A172 (cell line): ENCODE data around the gene RGS11. TPM values are rescaled to one million over a fixed set of nuclear protein-coding genes. Genes with fewer than 3 reads are reported as not detected.
"Not testable (repeated sequence)": the region's sequence is repeated elsewhere in the genome, so short reads cannot be mapped to it uniquely, and the experiment has no call there.

Source experiments
- DNase-seq: peaks from one replicate; pipeline ENCODE4 v3.0.0-alpha.2; 2015; ENCODE audit warnings: low spot score
- total RNA-seq: library from RNA; depleted of rRNA; stranded (reverse); fragments of >200 nt; shearing (Covaris generic); gene quantifications from 2 replicates; pipeline ENCODE4 v1.2.3, GENCODE V29; 2014

RGS11 gene
- total RNA-seq, 1 experiment from 2014 or later: 0.07 TPM

DNA sequence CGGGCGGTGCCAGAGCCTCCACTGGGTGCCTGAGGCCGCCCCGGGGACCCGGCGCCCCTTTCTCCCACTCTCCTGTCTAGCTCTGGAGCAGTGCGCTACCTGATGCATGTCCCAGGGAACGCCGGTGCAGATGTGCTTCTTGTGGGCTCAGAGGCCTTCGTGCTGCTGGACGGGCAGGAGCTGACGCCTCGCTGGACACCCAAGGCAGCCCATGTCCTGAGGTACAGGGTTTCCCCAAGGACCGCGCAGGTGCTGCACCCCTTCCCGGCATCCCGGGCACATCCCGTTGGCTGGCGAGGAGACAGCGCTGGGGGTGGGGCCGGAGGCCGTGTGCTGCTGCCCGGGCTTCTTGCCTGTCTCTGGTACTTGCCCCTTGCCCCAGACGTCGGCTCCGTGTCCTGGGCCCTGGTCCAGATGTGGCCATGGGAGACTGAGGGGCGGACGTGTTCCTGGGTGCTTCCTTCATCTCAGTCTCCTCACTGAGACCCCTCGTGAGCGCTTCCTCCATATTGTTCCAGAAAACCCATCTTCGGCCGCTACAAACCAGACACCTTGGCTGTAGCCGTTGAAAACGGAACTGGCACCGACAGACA, 12.5 kb downstream of the RGS11 start:
- no peak for DNase-seq

DNA sequence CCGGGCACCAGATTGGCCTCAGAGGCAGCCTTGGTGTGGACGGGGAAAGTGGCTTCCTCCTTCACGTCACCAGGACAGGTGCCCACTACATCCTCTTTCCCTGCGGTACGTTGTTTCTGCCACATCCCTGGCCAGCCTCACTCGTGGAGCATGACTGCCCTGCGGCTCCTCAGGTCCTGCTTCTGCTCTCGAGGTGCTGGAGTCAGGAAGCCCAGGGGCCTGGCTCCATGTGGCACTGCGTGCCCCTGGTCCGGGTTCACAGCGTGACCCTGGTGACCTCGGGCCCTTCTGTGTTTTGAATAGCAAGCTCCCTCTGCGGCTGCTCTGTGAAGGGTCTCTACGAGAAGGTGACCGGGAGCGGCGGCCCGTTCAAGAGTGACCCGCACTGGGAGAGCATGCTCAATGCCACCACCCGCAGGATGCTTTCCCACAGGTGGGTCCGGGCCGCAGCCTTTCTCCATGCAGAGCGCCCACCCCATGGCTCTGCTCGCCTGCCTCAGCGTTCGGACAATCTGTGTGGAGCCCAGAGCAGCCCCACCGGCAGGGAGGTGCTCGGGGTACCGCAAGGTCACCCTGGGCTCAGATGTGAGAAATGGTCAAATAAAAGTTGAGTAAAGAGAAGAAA, 13.5 kb downstream of the RGS11 start:
- DNase-seq: no peak

DNA sequence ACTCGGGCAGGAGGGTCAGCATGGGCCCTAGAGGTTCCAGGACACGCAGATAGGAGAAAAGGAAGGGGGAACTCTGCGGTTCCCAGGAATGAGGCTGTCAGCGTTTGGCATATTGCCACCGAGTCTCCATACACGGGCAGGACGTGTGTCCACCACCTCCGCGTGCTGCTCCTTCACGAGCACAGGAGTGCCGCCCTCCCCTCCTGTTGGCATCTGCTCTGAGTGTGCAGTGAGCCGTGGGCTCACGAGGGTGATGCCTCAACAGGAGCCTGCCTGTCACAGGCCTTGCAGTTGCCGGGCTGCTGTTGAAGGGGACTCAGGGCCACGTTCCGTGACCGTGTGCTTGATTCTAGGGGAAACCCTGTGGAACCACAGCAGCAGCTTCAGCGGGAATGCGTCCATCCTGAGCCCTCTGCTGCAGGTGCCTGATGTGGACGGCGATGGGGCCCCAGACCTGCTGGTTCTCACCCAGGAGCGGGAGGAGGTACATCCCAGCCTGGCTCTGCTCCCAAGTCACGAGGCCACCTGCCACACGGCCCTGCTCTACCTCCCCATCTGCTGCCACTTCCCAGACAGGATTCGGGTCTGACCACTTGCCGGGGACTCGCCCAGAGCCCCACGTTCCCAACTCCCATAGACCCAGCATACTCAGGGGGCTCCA, 14.6 kb downstream of the RGS11 start:
- DNase-seq: no peak

DNA sequence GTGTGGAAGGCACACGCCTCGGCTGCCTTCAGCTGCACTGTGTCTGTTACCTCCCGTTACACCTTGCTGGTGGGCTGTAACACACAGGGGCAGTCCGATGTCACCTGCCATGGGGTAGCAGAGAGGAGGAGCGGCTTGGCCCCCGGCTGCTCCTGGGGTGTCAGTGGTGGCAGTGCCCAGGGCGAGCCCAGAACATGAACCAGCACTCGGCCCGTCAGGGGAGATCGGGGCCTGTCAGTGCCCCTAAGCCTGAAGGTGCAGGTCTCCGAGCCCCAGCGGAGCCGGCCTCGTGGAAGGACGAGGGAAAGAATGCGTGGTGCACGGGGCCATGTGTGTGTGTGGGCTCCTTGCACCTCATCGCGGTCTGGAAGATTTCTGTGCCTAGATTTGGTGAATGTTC, 15.4 kb downstream of the RGS11 start:
- DNase-seq: no peak

DNA sequence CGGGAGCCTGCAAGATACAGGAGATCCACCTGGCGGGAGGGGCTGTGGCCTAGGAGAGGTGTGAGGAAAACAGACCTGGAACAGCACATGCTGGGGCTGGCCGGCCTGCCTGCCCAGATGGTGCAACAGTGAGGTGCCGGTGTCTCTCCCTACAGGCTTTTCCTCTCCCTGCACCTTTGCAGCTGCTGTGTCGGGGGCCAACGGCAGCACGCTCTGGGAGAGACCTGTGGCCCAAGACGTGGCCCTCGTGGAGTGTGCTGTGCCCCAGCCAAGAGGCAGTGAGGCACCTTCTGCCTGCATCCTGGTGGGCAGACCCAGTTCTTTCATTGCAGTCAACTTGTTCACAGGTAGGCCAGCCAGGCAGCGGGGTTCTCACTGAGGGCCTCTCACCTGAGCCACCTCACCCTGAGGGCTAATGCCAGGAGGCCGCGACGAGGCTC, 15.9 kb downstream of the RGS11 start:
- DNase-seq: no peak

DNA sequence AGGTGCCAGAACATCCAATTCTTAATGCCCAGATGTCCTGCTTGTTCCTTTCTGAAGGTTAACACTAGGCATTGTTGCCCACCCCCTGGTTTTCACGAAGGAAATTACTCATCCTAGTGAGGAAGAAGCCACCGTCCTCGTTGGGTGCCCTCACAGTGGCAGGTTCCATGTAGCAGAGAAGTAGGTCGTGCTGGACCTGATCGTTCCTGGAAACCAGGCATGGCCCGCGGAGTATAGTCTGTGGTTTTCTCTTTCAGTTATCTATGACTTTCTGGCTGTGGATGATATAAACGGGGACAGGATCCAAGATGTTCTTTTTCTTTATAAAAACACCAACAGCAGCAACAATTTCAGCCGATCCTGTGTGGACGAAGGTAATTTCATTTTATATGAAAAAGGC, 16.5 kb downstream of the RGS11 start:
- DNase-seq: no peak

DNA sequence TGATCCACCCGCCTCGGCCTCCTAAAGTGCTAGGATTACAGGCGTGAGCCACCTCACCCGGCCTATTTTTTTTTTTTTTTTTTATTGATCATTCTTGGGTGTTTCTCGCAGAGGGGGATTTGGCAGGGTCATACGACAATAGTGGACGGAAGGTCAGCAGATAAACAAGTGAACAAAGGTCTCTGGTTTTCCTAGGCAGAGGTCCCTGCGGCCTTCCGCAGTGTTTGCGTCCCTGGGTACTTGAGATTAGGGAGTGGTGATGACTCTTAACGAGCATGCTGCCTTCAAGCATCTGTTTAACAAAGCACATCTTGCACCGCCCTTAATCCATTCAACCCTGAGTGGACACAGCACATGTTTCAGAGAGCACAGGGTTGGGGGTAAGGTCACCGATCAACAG, 17.7 kb downstream of the RGS11 start:
- not testable (repeated sequence) for DNase-seq

DNA sequence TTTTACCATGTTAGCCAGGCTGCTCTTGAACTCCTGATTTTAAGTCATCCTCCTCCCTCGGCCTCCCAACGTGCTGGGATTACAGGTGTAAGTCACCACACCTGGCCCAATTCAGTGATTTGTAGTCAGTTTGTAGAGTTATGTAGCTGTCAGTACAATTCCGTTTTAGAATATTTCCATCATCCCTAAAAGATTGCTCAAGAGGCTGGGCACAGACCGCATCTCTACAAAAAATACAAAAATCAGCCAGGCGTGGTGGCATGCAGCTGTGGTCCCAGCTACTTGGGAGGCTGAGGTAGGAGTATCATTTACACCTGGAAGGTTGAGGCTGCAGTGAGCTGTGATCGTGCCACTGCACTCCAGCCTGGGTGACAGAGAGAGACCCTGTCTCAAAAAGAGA, 20.6 kb downstream of the RGS11 start:
- no peak for DNase-seq

DNA sequence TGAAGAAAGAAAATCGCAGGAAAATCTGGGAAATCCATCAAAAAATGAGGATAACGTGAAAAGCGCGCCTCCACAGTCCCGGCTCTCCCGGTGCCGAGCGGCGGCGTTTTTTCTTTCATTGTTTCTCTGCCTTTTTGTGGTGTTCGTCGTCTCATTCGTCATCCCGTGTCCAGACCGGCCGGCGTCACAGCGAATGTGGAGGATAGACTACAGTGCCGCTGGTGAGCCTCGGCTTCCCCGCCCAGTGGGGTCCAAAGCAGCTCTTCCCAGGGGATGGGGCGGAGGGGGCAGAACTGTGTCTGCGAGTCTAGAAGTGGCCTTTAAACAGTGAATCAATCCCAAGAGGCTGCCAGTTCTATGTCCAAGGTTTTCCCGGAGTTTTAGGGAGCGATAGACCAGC, 21.3 kb downstream of the RGS11 start:
- DNase-seq: no peak

DNA sequence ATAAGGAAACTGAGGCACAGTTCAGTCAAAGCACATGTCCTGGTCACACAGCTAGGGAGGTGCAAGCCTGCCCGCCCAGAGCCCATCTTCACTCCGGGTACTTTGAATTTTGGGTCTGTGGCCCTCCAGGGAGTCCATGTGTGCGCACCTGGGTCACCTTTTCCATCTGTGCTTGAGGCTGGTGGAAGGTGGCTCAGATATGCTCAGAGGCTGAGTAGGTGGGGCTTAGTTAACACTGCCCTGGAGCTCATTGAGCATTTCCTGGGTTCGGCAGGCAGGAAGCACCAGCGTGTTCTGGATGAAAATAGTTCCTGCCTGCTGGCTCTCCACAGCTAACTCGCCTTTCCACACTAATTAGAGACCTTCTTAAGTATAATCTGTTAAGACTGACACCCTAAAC, 21.9 kb downstream of the RGS11 start:
- no peak for DNase-seq

DNA sequence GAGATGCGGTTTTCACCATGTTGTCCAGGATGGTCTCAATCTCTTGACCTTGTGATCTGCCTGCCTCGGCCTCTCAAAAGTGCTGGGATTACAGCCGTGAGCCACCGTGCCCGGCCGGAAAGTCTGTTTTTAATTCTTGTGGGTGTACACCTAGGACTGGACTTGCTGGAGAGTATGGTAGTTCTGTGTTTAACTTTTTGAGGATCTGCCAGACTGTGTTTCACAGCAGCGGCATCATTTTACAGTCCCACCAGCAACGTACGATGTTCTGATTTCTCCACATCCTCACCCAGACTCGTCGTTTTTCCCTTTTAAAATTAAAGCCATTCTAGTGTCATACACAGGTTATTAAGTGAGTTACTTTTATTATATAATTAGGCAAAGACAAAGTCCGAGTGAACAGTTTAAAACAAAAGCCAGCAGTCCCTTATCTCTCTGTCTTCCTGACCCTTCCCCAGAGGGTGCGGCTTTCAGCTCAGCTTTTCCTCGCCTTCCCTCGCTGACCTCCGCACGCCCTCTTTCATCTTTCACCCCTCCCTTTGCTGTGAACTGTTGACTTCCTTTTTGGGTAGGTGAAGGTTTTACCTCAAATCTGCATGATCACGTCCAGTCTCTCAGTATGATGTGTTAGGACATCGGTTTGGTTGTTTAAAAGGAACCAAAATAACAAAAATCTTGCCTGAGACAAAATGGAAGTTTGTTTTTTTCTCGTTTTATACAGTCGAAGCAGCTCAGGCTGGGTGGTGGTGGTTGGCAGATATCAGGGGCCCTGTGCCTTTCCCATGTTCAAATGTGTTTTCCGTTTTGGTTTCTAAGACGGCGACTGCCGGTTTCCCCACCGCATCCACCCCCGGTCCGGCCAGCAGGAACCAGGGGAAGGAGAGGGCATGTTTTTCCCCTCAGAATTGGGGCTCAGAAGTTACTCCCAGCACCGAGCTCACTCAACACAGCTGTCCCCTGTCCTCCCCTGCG, 23.1 kb downstream of the RGS11 start:
- DNase-seq: no peak

DNA sequence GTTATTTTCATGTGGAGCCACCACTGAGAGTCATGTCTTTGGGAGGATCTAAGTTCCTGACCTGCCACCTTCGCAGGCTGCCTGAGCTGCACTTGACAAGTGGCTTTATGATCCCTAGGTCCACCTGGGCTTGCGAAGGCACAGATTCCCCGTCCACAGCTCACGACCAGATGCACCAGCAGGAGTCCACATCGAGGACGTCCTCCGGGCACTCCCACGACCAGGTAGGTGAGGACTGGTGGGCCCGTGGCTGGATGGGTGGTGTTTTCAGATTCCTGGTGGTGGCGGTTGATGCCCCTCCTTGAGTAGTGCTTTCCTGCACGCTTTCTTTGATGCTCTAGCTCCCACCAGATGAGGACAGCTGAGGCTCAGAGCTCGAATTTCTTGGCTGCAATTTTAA, 26.3 kb downstream of the RGS11 start:
- DNase-seq: no peak

DNA sequence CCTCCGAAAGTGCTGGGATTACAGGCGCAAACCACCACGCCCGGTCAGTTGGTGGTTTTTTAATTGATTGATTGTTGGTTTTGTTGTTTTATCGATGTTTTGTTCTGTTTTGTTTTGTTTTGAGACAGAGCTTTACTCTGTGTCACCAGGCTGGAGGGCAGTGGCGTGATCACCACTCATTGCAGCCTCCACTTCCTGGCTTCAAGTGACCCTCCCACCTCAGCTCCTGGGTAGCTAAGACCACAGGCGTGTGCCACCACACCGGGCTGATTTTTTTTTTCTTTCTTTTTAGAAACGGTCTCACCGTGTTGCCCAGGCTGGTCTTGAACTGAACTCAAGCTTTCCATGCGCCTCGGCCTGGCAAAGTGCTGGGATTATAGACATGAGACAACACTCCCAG, 28.7 kb downstream of the RGS11 start:
- no peak for DNase-seq

DNA sequence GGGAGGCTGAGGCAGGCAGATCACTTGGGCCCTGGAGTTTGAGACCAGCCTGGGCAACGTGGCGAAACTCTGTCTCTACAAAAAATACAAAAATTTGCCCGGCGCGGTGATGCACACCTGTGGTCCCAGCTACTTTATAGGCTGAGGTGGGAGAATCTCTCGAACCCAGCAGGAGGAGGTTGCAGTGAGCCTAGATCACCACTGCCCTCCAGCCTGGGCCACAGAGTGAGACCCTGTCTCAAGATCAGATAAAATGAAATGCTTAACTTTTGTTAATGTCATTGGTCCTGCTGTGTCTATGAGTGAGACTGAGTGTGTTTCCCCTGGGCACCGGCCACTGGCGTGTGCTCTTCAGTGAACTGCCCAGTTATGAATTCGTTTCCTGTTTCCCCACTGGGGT, 30.6 kb downstream of the RGS11 start:
- DNase-seq: no peak

DNA sequence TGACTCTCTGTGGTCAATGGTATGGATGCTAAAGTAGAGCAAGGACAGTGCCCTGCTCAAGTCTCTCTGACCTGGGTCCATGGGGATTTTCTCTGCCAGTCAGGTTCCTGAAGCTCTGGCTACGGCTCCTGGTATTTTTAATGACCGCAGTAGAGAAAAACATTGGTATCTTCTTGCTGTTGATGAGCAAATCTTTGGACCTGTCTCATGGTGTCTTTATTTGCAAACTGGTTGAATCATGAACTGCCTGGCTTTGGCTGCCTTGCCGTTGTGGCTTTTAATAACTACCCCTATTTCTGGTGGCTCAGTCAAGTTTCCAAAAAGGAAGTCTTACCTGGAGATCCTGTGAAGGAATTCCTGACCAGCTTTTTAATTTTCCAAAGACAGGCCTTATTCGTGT, 32.4 kb downstream of the RGS11 start:
- DNase-seq: no peak

DNA sequence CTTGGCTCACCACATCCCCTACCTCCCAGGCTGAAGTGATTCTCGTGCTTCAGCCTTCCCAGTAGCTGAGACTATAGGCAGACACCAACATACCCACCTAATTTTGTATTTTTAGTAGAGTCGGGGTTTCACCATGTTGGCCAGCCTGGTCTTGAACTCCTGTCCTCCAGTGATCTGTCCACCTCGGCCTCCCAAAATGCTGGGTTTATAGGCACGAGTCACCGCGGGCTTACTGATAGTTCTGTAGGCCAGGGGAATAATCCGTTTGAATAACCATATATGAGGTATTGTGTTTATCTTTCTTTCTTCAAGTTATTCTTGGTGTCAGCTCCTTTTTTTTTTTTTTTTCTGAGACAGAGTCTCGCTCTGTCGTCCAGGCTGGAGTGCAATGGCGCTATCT, 33.5 kb downstream of the RGS11 start:
- no peak for DNase-seq

DNA sequence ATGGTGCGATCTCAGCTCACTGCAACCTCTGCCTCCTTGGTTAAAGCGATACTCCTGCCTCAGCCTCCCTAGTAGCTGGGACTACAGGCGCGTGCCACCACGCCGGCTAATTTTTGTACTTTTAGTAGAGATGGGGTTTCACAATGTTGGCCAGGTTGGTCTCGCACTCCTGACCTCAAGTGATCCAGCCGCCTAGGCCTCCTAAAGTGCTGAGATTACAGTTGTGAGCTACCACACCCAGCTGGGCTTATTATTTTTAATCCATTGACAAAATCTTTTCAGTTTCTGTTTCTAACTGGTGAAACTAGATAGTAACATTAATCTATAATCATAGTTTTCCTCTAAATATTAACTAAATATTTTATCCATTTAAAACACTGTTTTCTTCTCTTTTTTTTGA, 35.2 kb downstream of the RGS11 start:
- DNase-seq: no peak

DNA sequence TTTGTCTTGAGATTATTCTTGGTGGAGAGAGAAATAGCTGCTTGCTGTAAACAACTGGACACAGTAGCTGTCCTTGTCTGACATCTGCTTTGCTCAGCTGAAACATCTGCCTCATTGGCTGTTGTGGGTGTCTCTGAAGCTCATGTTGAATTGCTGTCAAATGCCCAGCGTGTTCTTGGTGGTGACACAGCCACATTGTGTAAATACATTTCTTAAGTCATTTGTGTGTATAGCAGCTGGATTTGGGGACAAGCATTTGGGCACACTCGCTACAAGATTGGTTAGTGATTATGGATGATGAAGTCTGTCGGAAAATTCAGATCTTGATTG, 35.8 kb downstream of the RGS11 start:
- no peak for DNase-seq

DNA sequence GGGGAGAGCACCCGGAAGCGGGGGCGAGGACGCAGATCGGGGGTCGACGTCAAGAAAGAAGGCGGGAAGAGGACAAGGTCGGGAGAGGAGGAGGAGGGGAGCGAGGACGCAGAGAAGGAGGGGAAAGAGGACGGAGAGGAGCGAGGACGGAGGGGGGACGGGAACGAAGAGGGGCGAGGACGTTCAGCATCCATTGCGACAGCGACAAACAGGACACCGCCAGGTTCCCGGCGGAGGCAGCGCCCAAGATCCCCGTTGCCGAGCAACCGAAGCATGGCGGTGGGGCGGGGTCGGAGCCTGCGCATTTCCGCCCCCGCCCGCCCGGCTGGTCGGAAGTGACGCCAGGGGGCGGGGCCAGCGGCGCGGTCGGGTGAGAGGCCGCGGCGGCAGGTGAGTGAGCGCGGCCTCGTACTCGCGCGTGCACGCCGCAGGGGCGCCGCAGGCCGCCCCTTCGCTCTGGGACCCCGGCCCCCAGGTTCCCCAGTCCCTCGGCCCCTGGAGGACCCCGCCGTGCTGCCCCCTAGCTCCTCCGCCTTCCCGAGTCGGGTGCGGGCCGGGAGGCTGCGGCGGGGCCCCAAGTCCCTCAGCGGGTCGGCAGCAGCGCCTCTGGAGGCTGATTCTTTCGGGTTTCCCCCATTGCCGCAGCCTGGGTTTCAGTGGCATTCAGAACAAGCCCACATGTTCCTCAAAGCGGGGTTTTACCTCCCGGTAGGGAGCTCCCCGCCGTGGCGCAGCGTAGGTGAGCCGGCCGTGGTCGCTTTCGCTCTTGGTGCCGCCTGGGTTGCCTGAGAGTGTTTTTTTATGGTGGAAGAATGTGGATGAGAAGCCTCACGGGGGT, 41.1 kb downstream of the RGS11 start, which contains the start of gene FAM234A:
Gene FAM234A (plus strand): TSS at position 354 of the 838 bp plus-strand sequence. CDS start 19,593 bp downstream, outside the sequence.
- peak; percentile 87 for DNase-seq

DNA sequence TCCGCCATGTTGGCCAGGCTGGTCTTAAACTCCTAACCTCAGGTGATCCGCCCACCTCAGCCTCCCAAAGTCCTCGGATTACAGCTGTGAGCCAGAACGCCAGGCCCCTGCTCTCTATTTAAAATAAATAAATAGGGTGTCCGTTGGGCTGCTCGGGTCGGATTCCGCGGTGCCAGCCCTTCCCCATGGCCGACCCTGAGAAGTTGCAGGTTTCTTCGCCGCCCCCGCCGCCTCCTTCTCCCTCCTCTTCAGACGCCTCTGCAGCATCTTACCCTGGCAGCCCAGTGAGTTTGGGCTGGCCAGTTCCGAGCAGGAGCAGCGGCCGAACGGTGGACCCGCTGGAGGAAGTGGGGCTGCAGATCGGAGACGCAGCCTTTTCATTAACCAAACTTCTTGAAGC, 44.8 kb downstream of the RGS11 start:
- DNase-seq: no peak

DNA sequence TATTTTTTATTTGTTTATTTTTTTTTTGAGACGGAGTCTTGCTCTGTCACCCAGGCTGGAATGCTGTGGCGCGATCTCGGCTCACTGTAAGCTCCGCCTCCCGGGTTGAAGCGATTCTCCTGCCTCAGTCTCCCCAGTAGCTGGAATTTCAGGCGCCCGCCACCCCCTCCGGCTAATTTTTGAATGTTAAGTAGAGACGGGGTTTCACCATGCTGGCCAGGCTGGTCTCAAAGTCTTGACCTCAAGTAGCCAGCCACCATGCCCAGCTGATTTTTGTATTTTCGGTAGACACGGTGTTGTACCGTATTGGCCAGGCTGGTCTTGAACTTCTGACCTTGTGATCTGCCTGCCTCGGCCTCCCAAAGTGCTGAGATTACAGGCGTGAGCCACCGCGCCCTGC, 45.4 kb downstream of the RGS11 start:
- DNase-seq: not testable (repeated sequence)
